GM19467 (cell line): ENCODE measurements around the gene EGLN2.
"Not testable (repeated sequence)": the region's sequence is repeated elsewhere in the genome, so short reads cannot be mapped to it uniquely, and the experiment has no call there.

ENCODE experiments used
- ATAC-seq: cut with Tn5 transposase; IDR thresholded peaks from one replicate; pipeline ENCODE4 v1.9.1; 2021; ENCODE audit warnings: mild to moderate bottlenecking, moderate library complexity; ENCODE audit not compliant: unreplicated experiment

Gene EGLN2

DNA sequence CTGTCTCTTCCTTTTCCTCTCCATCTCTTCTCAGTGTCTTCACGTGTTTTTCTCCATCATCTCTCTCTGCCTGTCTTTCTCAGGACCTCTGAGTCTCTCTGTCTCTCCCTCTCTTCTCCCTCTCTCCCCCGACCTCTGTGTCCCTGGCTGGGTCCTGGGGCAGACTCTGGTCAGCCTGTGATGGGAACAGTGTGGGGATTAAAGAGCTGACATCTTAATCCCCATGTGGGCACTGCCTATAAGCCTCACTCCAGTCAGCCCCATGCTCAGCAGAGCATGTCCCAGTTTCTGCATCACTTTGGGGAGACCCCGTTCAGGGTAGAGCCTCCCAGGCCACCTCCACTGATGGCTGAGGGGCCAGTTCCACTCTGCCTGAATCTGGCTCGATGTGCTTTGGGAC lies 16.2 kb downstream of the EGLN2 start:
- ATAC-seq, result no peak

DNA sequence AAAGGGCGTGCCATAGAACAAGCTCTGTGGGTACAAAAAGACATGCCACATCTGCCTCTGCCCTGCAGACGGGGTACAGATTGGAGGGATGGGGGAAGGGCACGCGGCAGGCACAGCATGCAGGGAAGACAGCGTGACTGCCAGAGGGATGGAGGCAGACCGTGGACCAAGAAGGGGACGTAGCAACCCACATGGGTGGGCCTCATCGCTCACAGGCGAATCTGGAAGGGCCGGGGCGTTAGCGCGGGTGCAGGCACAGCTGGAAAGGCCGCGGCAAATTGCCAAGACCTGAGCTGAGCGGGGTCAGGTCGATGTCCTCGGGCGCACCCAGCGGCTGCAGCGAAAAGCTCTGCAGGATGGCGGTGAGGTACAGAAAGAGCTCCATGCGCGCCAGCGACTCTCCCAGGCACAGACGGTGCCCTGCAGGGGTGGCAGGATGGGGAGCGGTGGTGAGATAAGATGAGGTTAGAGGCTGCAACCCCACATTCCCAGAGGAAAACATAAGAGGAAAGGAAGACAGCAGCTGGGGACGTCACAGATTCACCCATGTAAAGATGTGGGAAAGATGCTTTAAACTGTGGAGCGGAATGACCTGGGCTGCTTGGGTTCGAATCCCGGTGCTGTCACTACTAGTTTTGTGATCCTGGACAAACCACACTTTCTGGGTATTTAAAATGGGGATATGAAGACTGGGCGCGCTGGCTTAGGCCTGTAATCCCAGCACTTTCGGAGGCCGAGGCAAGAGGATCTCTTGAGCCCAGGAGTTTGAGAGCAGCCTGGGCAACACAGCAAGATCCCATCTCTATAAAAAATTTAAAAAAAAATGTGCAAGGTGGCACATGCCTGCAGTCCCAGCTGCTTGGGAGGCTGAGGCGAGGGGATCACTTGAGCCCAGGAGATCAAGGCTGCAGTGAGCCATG lies 19.7 kb downstream of the EGLN2 start:
- ATAC-seq, result not testable (repeated sequence)

DNA sequence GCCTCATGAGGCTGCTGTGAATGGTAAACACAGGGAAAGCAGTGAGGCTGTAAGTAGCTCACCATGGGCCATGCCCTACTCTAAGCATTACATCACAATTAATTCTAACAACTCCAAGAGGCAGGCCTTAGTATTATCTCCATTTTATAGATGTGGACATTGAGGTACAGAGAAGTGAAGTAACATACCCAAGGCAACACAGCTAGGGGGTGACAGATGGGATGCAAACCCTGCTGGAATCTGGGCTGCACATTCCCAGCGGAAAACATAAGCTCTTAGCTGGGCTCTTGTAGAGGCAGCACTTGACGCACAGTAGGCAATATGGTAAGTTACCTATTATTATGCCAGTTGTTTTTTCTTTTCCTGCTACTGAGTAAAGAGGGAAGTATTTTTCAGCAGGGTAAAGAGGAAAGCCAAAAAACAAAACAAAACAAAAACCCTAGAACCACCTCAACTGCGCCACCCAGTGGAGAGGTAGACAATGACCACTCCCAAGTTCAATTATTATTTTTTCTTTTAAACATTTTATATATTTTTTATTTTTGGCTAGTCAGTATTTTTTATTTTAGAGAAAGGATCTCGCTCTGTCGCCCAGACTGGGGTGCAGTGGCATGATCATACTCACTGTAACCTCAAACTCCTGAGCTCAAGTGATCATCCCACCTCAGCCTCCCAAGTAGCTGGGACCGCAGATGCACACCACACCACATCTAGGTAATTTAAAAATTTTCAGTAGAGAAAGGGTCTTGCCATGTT lies 20.7 kb downstream of the EGLN2 start:
- not testable (repeated sequence) for ATAC-seq

DNA sequence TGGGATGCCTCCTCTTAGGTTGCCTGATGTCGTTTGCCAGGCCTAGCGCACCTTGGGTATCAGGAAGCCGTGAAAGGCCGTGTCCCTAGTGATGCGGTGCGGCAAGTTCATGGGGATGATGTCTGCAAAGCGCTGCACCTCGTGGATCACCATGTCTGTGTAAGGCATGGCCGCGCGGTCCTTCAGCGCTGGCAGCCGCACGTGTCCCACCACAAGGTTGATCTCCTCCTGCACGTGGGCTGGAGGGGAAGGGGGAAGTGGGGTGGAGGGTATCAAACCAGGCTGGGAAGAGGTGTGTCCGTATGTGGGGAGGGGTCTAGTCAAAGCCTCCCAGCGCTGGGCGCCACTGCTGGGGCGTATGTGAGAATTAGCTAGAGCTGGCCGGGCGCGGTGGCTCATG lies 23.2 kb downstream of the EGLN2 start:
- ATAC-seq, result no peak

DNA sequence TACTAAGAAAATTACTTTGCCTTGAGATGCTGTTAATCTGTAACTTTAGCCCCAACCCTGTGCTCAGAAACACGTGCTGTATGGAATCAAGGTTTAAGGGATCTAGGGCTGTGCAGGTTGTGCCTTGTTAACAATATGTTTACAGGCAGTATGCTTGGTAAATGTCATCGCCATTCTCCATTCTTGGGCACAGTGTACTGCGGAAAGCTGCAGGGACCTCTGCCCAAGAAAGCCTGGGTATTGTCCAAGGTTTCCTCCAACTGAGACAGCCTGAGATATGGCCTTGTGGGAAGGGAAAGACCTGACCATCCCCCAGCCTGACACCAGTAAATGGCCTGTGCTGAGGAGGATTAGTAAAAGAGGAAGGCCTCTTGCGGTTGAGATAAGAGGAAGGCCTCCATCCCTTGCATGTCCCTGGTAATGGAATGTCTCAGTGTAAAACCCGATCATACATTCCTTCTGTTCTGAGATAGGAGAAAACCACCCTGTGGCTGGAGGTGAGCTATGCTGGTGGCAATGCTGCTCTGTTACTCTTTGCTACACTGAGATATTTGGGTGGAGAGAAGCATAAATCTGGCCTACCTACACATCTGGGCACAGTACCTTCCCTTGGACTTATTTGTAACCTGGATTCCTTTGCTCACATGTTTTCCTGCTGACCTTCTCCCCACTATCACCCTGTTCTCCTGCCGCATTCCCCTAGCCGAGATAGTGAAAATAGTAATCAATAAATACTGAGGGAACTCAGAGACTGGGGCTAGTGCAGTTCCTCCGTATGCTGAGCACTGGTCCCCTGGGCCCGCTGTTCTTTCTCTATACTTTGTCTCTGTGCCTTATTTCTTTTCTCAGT lies 23.9 kb downstream of the EGLN2 start:
- ATAC-seq, result not testable (repeated sequence)

DNA sequence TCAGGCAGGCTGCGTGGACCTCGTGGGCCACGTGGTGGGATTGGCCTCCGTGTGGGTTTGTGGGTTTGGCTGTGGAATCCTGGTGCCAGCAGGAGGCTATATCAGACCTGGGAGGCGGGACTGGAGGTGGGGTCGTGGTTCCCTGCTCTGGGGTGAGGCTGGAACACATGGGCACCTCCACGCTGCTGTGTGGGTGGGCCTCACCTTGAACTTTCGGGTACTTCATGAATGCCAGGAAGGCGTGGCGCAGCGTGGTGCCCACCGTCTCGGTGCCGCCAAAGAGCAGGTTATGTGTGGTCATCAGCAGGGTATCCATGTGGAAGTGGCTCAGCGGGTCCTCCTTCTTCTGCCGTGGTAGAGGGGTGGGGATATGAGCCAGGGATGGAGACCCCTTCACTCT lies 25.9 kb downstream of the EGLN2 start:
- not testable (repeated sequence) for ATAC-seq

DNA sequence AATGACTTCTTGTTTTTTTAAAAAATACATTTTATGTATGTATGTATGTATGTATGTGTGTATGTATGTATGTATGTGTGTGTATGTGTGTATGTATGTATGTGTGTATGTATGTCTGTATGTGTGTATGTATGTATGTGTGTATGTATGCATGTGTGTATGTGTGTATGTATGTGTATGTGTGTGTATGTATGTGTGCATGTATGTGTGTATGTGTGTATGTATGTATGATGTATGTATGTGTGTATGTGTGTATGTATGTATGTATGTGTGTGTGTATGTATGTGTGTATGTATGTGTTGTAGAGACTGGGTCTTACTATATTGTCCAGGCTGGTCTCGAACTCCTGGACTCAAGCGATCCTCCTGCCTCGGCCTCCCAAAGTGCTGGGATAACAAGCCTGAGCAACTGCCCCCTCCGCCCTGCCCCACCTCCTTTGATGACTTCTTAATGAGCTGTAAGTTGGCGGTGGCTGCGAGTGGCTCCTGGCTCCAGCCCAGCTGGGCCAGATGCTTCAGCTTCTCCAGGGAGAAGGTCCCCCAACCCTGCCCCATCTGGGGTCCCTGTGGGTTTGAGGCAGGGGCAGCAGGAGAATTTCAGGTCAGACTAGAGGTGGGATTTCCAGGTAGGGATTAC lies 26.6 kb downstream of the EGLN2 start:
- ATAC-seq, result not testable (repeated sequence)

DNA sequence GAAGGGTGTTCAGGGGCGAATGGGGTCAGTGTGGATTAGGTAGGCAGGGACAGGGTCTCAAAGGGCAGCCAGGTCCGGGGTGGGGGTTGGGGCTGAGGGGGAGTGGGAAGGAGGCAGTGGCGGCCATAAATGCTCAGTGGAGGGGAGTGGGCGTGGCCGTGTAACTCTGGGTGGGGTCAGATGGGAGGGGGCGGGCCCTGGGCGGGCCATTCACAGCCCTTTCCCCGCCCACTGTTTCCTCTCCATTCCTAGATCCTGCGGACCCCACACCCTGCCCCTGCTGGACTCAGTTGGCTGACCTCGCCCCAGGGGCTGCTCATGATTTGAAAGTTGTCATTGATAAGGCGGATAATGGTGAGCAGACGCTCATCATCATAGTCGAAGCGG lies 27.3 kb downstream of the EGLN2 start:
- not testable (repeated sequence) for ATAC-seq

DNA sequence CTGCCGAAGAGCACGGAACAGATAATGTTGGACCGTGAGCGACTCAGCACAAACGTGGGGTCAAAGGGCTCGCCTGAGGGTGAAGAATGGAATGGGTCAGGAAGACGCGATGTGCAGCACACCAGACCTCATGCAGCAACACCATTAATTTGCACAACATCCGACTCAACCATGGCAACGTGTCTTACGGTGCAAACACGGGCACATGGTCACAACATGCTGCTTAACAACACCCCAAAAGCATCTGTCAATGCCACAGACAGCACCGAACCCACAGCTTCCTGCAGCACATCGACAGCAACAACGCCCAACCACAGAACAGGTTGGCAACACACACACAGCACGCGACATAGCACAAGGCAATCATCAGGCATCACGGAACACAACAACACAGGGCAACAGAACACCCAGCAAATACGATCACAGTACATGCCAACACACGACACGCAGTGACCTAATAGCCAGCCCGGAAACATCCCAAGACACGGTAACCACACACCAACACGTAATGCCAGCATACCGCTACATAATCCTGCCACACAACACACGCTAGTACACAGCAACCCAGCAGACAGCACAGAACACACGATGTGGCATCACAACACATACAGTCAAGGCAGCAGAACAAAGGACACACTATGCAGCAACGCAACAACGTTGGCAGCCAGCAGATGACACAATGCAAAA lies 27.9 kb downstream of the EGLN2 start:
- ATAC-seq, result not testable (repeated sequence)

DNA sequence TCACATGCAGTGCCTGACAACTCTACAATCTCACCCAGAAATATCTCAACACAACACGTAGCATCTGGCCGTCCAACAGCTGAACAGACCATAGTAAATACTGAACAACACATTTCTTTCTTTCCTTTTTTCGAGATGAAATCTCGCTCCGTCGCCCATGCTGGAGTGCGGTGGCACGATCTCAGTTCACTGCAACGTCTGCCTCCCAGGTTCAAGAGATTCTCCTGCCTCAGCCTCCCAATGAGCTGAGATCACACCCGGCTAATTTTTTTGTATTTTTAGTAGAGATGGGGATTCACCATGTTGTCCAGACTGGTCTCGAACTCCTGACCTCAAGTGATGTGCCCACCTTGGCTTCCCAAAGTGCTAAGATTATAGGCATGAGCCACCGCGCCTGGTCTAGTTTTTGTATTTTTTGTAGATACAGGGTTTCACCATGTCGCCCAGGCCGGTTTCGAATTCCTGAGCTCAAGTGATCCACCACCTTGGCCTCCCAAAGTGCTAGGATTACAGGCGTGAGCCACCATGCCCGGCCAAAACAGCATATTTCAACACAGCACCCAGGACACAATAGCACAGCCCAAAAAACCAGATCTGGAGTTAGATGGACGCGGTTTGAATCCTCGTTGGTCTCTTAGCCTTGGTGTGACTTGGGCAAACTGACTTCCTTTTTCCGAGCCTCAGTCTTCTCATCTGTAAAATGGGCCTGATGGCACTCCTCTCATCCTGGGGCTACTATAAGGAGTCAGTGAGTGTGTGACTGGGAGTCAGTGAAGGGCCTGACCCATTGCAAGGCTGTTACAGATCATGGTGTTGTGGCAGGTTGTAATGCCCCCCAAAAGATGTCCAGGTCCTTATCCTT lies 28.6 kb downstream of the EGLN2 start:
- no peak for ATAC-seq

DNA sequence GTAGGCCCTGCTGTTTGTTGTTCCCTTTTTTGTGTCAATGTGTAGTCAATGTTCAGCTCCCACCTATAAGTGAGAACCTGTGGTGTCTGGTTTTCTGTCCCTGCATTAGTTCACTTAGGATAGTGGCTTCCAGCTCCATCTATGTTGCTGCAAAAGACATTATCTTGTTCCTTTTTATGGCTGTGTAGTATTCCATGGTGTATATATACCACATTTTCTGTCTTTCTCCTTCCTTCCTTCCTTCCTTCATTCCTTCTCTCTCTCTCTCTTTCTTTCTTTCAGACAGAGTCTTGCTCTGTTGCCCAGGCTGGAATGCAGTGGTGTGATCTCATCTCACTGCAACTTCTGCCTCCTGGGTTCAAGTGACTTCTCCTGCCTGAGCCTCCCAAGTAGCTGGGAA lies 30.2 kb downstream of the EGLN2 start:
- no peak for ATAC-seq

DNA sequence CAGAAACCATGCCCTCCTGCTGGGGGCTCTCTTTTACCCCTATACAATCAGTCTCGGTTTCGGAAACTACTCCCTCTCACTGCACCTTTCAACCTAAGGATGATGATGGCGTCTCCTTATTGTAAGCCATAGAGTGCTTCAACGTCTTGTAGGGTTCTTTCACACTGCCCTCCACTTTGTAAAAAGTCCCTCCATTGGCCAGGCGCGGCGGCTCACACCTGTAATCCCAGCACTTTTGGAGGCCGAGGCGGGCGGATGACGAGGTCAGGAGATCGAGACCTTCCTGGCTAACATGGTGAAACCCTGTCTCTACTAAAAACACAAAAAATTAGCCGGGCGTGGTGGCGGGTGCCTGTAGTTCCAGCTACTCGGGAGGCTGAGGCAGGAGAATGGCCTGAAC lies 31.8 kb downstream of the EGLN2 start:
- not testable (repeated sequence) for ATAC-seq

DNA sequence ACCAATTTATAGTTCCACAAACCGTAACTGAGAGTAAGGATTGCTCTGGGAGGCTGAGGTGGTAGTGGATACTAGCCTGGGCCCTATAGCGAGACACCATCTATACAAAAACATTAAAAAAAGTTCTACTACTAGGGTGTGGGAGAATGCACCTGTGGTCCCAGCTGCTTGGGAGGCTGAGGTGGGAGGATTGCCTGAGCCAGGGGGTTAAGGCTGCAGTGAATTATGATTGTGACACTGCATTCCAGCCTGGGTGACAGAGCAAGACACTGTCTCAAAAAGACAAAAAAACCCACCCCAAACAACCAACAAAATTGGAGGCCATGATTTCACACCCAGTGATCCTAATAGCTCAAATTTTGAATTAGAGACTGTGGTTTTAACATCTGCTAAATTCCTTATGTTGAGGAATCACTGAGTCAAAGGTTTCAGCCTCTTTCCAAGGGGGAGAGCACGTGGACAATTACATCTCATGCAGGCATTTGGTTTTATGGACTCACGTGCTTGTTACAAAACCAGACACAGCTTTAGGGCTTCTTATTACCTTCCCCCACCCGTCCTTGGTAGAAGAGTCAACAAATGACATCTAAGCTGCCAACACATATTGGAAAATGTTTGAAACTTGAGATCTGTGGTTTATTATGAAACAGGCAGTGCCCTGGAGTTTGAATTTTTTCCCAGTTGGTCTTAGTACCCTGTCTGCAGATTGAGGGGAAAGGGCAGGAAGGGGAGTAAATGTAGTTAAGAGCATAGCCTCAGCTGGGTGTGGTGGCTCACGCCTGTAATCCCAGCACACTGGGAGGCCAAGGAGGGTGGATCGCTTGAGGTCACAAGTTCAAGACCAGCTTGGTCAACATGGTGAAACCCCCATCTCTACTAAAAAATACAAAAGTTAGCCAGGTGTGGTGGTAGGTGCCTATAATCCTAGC lies 32.8 kb downstream of the EGLN2 start:
- no peak for ATAC-seq

DNA sequence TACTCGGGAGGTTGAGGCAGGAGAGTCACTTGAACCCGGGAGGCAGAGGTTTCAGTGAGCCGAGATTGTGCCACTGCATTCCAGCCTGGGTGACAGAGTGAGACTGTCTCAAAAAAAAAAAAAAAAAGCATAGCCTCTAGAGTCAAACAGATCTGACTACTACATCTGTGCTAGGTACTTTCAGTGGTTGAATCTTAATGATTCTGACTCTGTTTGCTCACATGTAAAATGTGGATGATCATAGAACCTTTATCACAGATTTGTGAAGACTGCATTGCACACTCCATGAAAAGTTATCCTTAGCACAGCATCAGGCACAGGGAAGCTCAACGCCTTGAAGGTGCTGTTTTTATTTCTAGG lies 33.4 kb downstream of the EGLN2 start:
- not testable (repeated sequence) for ATAC-seq

DNA sequence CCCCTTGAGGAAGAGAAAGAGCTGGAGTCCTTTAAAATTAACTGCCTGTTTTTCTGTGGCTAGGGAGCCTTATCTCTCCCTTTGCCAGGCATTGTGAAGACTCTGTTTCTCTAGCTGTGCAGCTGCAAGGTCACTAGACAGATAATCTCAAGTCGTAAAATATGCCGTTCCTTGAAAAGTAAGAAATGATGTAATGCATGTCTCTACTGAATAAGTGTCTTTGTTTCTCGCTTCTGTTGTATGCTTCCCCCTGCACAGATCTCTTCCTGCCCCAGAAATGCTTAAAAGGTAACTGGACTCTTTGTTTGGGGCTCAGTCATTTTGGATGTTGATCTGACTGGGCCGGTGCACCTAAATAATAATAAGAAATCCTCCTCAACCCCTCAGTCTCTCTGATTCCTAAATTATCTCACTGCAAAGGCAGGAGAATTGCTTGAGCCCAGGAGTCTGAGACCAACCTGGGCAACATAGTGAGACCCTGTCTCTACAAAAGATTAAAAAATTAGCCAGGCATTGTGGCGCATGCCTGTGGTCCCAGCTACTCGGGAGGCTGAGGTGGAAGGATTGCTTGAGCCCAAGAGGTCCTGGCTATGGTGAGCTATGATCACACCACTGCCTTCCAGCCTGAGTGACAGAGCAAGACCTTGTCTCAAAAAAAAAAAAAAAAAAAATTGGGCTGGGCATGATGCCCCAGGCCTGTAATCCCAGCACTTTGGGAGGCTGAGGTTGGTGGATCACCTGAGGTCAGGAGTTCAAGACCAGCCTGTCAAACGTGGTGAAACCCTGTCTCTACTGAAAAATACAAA lies 34.9 kb downstream of the EGLN2 start:
- ATAC-seq, result not testable (repeated sequence)

DNA sequence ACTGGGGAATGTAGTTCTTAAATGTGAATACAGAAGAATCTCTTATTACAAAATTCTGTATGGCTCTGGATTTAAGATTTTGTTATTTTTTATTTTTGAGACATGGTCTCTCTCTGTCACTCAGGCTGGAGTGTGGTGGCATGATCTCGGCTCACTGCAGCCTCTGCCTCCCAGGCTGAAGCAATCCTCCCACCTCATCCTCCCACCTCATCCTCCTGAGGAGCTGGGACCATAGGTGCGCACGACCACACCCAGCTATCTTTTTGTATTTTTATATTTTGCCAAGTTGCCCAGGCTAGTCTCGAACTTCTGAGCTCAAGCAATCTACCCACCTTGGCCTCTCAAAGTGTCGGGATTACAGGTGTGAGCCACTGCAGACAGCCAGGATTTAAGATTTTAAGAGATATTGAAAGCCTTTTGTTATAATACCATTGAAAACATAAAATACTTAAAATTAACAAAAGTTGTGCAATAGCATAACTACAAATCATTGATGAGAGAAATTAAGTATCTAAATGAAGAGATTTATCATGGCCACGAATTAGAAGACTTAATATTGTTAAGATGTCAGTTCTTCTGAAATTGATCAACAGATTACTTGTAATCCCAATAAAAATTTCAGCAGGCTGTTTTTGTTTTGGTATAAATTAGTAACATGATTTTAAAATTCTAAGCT lies 37.9 kb downstream of the EGLN2 start:
- no peak for ATAC-seq

DNA sequence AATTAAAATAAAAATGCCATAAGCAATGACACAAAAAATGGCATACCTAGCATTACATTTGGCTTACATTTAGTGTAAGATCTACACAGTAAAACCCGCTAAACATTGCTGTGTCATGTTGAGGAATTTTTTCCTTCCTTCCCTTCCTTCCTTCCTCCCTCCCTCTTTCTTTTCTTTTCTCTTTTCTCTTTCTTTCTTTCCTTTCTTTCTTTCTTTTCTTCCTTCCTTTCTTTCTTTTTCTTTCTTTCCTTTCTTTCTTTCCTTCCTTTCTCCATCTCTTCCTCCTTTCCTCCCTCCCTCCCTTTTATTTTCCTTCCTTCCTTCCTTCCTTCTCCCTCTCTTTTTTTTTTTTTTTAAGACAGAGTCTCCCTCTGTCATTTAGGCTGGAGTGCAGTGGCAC lies 39.5 kb downstream of the EGLN2 start:
- ATAC-seq, result not testable (repeated sequence)
